ENCODE measurements around the gene MYG1. TPM values are rescaled to one million over a fixed set of nuclear protein-coding genes. Genes with fewer than 3 reads are reported as not detected.

The MYG1 gene
- total and polyA plus RNA-seq, 2 of the 13 experiments (the other 11 are each of a cell fraction or from before 2014, with no cell fraction given) = 38.6 to 58.0 TPM

DNA sequence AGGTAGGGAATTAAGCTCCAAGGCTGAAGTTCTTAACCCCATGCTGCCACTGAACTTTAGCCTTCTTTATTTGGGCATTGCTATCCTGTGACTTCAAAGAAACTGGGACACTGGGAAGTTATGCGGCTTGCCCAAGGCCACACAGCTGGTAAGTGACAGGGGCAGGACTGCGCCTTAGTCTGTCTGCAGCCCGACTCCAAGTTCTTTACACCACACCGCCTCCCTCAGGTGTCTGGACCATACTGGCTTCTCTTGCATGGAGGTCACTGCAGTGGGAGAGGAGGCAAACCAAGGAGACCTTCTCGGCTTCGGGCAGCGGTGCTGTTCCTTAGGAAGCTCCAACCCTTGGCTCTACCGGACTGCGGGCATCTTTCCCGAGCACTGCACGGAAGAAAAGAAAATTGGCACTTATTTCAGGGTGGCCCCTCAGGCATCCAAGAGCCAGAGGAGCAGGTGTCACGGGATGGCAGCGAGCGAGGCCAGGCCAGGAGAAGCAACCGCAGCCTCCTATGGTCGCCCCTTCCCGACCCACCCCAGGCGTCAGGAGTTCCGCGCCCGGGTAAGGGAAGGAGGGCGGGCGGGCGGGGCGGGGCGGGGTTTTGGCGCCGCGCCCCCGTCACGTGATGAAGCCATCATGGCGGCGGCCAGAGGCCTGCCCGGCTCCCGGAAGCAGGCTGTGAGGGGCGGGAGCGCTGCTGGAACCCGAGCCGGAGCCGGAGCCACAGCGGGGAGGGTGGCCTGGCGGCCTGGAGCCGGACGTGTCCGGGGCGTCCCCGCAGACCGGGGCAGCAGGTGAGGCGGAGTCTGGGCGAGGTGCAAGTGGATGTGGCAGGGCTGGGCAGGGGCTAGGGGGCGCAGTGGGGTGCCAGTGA, 47.8 kb upstream of the MYG1 start (continued):
- no peak for TF ChIP-seq PAX8 (CRISPR knock-in tag; IDR thresholded peaks at IDR 0.05; ENCODE audit: borderline replicate concordance)
- TF ChIP-seq SALL2 (CRISPR knock-in tag; IDR thresholded peaks at IDR 0.05) = peak; percentile 50; the same call in 1 of the 2 replicates
- no peak for TF ChIP-seq CEBPB (IDR thresholded peaks at IDR 0.05; ENCODE audit: borderline replicate concordance, low read depth, low read length)
- TF ChIP-seq, protein P1, sequence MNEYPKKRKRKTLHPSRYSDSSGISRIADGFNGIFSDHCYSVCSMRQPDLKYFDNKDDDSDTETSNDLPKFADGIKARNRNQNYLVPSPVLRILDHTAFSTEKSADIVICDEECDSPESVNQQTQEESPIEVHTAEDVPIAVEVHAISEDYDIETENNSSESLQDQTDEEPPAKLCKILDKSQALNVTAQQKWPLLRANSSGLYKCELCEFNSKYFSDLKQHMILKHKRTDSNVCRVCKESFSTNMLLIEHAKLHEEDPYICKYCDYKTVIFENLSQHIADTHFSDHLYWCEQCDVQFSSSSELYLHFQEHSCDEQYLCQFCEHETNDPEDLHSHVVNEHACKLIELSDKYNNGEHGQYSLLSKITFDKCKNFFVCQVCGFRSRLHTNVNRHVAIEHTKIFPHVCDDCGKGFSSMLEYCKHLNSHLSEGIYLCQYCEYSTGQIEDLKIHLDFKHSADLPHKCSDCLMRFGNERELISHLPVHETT (CRISPR knock-in tag; conservative IDR thresholded peaks at IDR 0.05) = 0 out of 2 replicates have a peak, but pooled peaks have one; percentile 33
- TF ChIP-seq ZNF589 (CRISPR knock-in tag; conservative IDR thresholded peaks at IDR 0.05) = 0 out of 2 replicates have a peak, but pooled peaks have one; percentile 20
- TF ChIP-seq FOXK2 (IDR thresholded peaks at IDR 0.05) = no peak
- peak; percentile 52 for TF ChIP-seq SALL1 (CRISPR knock-in tag; IDR thresholded peaks at IDR 0.05)
- TF ChIP-seq PTBP1 (IDR thresholded peaks at IDR 0.05; ENCODE audit: low read depth, low read length, poor library complexity, severe bottlenecking) = no peak
- no peak for TF ChIP-seq RORA (CRISPR knock-in tag; IDR thresholded peaks at IDR 0.05)
- peak; percentile 23; the same call in 1 of the 2 replicates for TF ChIP-seq HIVEP1 (CRISPR knock-in tag; IDR thresholded peaks at IDR 0.05)
- no peak for TF ChIP-seq ZNF383 (CRISPR knock-in tag; IDR thresholded peaks at IDR 0.05; ENCODE audit: borderline replicate concordance)
- TF ChIP-seq ZNF605 (CRISPR knock-in tag; IDR thresholded peaks at IDR 0.05) = peak; percentile 64; the same call in 1 of the 2 replicates
- TF ChIP-seq RBM39 (IDR thresholded peaks at IDR 0.05; ENCODE audit: low read depth, low read length, poor library complexity, severe bottlenecking) = peak; percentile 31
- TF ChIP-seq, protein P2, sequence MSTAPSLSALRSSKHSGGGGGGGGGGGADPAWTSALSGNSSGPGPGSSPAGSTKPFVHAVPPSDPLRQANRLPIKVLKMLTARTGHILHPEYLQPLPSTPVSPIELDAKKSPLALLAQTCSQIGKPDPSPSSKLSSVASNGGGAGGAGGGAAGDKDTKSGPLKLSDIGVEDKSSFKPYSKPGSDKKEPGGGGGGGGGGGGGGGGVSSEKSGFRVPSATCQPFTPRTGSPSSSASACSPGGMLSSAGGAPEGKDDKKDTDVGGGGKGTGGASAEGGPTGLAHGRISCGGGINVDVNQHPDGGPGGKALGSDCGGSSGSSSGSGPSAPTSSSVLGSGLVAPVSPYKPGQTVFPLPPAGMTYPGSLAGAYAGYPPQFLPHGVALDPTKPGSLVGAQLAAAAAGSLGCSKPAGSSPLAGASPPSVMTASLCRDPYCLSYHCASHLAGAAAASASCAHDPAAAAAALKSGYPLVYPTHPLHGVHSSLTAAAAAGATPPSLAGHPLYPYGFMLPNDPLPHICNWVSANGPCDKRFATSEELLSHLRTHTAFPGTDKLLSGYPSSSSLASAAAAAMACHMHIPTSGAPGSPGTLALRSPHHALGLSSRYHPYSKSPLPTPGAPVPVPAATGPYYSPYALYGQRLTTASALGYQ (CRISPR knock-in tag; IDR thresholded peaks at IDR 0.05) = no peak
- TF ChIP-seq ZNF549 (CRISPR knock-in tag; IDR thresholded peaks at IDR 0.05) = no peak
- no peak for TF ChIP-seq TP53 (CRISPR knock-in tag; conservative IDR thresholded peaks at IDR 0.05)
- TF ChIP-seq AKAP8 (CRISPR knock-in tag; IDR thresholded peaks at IDR 0.05) = peak; percentile 47; the same call in 1 of the 2 replicates
- TF ChIP-seq, protein P3, sequence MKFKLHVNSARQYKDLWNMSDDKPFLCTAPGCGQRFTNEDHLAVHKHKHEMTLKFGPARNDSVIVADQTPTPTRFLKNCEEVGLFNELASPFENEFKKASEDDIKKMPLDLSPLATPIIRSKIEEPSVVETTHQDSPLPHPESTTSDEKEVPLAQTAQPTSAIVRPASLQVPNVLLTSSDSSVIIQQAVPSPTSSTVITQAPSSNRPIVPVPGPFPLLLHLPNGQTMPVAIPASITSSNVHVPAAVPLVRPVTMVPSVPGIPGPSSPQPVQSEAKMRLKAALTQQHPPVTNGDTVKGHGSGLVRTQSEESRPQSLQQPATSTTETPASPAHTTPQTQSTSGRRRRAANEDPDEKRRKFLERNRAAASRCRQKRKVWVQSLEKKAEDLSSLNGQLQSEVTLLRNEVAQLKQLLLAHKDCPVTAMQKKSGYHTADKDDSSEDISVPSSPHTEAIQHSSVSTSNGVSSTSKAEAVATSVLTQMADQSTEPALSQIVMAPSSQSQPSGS (CRISPR knock-in tag; IDR thresholded peaks at IDR 0.05) = 0 out of 2 replicates have a peak, but pooled peaks have one; percentile 20
- TF ChIP-seq ZNF652 (CRISPR knock-in tag; IDR thresholded peaks at IDR 0.05; ENCODE audit: borderline replicate concordance, low read depth) = 0 out of 2 replicates have a peak, but pooled peaks have one; percentile 12
- no peak for TF ChIP-seq SATB2 (CRISPR knock-in tag; IDR thresholded peaks at IDR 0.05)
- no peak for TF ChIP-seq ZNF724P (CRISPR knock-in tag; IDR thresholded peaks at IDR 0.05; ENCODE audit: borderline replicate concordance)
- TF ChIP-seq ATF7 (IDR thresholded peaks at IDR 0.05) = no peak
- TF ChIP-seq ATF7 (CRISPR knock-in tag; IDR thresholded peaks at IDR 0.05) = no peak
- no peak for TF ChIP-seq ATM (IDR thresholded peaks at IDR 0.05; ENCODE audit: borderline replicate concordance)
- no peak for TF ChIP-seq ZNF138 (CRISPR knock-in tag; IDR thresholded peaks at IDR 0.05; ENCODE audit: low read depth)
- TF ChIP-seq ZZZ3 (CRISPR knock-in tag; IDR thresholded peaks at IDR 0.05; ENCODE audit: borderline replicate concordance) = no peak
- TF ChIP-seq ATRX (CRISPR knock-in tag; IDR thresholded peaks at IDR 0.05; ENCODE audit: borderline replicate concordance) = no peak

Measured in HepG2 (cell line).